ENCODE measurements around the gene YIPF6.
"Not testable (repeated sequence)": the region's sequence is repeated elsewhere in the genome, so short reads cannot be mapped to it uniquely, and the experiment has no call there.

The YIPF6 gene

DNA sequence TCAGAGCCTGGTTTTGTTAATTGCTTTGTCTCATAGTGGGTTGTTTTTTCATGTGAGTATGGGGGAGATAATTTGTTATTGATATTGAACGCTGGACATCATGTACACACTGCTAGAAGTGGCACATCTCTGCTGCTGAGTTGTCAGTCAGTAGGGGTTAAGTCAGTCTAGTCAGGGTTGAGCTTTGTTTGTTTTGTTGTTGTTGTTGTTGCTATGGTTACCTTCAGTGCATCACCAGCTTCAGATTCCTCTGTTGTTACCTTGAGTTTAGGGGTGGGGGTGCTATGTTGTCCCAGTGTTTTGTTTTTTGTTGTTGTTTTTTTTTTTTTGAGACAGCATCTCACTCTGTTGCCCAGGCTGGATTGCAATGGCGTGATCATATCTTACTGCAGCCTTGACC lies 9.9 kb downstream of the YIPF6 start:
- DNase-seq, result no peak

DNA sequence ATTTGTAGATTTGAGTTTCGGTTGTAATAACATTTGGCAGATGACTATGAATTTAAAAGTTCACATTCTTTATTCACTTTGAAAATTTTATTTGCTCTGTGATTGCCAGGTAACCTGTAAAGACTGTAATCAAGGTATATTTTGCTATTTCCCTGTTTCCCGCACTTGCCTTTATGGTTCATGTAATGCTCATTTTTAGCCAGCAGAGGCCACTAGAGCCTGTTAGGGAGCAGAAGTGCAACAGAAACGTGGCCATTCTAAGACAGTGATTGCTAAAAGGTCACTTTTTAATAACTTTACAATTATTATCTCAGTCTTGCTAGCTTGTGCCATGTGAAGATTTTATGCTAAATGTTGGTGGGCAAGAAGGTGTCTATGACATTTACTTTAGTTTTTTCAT lies 12.4 kb downstream of the YIPF6 start:
- DNase-seq, result no peak

DNA sequence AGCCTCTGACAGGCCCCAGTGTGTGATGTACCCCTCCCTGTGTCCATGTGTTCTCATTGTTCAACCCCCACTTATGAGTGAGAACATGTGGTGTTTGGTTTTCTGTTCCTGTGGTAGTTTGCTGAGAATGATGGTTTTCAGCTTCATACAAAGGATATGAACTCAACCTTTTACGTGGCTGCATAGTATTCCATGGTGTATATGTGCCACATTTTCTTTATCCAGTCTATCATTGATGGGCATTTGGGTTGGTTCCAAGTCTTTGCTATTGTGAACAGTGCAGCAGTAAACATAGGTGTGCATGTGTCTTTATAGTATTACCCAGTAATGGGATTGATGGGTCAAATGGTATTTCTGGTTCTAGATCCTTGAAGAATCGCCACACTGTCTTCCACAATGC lies 25.8 kb downstream of the YIPF6 start:
- DNase-seq, result not testable (repeated sequence)

DNA sequence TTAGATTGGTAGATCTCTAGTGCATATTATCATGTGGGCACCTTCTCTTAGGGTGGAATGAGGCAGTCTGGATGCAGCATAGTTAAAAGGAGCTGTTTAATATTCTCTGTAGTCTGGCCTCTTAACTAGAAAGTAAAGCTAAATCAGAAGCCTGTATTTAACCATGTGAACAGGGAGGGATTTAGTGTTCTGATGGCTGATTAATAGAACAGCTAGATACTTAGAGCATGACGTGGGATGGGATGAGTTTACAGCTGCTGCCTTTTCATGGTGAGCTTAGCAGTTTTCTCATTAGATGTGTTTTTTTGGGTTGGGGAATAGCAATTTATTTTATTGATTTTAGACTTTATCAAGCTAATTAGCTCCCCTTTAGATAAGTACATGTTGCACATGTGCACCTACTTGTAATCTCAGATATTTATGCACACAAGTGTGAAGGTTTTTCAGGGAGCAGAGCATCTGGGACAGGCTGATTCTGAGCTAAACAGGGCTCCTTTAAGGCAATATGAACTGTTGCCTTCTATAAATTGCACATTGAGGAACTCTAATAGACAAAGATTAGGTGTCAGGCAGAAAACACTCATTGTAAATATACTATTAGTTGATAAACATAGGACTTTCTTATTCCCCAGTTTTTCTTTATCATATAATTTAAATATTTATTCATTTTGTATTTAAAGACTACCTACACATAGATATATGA lies 34.1 kb downstream of the YIPF6 start:
- DNase-seq, result no peak

DNA sequence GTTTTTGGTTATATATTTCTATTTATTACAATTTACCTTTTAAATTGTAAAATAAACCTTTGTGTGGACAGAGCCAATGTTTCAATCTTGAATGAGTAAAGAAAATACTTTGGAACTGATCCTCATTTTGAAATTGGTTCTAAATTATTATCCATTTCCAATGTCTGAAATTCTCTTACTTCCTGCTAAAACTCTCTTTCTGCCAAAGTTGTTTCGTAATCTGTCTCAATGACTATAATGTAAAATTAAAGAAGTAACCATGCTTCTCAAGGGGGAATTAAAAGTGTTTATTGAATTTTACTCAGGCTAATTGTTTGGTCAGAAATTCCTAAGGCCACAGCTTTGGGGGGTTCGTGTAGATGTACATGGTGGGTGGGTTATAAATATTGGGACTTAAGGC lies 34.8 kb downstream of the YIPF6 start:
- no peak for DNase-seq

DNA sequence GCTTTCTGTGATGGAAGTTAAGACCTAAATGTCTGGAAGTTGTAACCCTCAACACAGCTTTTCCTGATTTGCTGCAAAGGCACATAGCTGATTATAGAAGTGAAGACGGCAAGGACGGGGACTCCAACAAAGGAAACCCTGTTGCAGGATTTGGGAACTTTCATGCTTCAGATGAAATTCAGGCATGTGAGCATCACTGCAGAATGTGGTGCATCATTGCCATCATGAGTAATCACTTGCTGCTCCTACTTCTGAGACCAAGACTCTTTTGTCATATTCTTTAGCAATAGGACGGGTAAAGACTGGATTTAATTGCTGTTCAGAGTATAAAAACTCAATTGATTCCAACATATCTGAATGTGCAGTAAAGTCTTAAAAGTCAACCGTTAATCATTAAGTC lies 35.8 kb downstream of the YIPF6 start:
- DNase-seq, result no peak

DNA sequence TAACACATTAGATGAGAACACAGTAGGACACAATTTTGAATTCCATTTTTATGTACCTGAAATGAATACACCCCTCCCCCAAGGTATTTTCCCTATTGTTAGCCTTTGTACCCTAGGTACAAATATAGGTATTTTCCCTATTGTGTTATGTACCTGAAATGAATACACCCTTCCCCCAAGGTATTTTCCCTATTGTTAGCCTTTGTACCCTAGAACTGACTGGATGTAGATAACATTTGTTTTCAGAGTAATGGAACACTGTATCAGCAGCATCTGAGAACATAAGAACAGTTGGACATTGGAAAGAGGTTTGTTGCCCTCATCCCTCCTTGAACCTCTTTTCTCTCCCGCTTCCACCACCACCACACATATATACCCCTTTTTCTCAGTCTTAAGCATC lies 37.6 kb downstream of the YIPF6 start:
- DNase-seq, result no peak

DNA sequence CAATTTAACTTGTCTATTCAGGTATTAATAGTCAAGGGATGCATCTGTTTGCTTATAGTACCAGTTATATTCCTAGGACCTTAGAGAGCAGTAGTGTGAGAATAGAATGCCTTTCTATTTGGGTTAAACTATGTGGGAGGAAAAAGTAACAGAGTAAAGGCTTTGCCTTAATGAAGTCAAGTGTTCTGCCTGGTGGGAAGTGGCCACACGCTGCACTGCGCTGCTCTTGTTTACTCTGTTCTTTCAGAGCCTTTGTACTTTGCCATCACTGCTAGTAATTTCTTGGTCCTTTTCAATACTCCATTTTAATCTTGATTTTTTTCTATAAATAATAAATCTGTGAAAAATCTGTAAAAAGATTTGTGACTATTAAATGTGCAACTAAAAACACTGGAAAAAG lies 38.0 kb downstream of the YIPF6 start:
- no peak for DNase-seq

DNA sequence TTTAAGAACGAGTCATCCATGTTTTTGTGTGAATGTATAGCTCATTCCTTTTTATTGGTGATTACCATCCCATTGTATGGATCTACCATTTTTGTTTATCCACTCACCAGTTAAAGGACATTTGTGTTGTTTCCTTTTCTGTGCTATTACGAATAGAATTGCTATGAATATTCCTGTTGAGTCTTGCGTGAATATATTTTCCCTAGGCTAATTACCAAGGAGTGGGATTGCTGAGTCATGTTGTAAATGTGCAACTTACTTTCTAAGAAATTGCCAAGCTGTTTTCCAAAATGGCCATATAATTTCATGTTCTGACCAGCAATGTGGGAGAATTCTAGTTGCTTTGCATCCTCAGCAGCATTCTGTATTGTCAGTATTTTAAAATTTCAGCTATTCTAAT lies 51.3 kb downstream of the YIPF6 start:
- DNase-seq, result no peak

DNA sequence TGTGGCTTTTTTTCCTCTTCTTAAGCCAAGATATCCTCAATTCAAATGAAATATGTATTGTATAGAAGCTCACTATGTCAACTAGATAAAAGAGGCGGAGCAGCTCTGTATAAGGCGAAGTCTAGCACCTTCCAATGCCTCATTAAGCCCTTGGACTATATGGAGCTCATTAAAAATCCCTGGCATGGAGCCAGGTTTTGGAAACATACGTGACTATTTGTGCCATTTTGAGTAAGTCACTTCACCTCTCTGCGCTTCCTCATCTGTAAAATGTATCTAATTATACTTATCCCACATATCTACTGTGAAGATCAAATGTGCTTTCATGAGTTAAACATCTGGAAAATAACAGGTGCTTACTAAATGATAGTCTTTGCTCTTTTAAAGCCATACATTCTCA lies 57.2 kb downstream of the YIPF6 start:
- no peak for DNase-seq

DNA sequence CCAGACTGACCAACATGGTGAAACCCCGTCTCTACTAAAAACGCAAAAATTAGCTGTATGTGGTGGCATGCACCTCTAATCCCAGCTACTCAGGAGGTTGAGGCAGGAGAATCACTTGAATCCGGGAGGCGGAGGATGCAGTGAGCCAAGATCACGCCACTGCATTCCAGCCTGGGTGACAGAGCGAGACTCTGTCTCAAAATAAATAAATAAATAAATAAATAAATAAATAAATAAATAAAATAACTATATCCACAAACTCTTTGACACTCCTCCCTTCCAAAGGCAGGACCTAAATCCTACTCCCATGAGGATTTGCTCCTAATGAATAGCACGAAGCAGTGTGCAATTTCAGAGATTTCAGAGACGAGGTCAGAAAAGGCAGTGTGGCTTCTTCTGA lies 58.3 kb downstream of the YIPF6 start:
- not testable (repeated sequence) for DNase-seq

DNA sequence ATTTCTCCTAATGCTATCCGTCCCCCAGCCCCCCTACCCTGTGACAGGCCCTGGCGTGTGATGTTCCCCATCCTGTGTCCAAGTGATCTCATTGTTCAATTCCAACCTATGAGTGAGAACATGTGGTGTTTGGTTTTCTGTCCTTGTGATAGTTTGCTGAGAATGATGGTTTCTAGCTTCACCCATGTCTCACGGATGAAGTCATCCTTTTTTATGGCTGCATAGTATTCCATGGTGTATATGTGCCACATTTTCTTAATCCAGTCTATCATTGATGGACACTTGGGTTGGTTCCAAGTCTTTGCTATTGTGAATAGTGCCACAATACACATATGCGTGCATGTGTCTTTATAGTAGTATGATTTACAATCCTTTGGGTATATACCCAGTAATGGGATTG lies 61.1 kb downstream of the YIPF6 start:
- DNase-seq, result not testable (repeated sequence)

DNA sequence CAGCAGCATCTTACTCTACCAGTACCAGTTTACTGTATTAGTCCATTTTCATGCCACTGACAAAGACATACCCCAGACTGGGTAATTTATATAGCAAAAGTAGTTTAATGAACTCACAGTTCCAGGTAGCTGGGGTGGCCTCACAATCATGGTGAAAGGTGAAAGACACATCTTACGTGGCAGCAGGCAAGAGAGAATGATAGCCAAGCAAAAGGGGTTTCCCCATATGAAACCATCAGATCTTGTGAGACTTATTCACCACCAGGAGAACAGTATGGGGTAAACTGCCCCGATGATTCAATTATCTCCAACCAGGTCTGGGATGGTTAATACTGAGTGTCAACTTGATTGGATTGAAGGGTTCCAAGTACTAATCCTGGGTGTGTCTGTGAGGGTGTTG lies 69.3 kb downstream of the YIPF6 start:
- no peak for DNase-seq

DNA sequence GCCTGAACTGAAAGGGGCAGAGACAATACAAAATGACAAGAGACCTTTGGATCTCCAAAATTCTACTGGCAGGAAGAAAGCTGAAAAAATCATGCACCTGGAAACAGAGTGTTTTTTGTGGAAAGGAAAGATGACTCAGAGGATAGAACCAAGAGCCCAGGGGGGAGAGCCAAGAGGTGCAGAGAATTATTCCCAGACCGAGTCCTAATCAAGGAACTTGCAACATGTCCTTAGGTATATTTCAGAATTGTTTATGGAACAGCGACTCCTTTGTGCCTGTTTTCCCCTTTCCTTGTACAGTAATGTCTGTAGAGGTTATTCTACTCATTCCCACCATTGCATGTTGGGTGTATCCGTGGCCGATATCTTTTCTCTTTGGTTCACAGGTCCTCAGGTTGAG lies 71.7 kb downstream of the YIPF6 start:
- no peak for DNase-seq

DNA sequence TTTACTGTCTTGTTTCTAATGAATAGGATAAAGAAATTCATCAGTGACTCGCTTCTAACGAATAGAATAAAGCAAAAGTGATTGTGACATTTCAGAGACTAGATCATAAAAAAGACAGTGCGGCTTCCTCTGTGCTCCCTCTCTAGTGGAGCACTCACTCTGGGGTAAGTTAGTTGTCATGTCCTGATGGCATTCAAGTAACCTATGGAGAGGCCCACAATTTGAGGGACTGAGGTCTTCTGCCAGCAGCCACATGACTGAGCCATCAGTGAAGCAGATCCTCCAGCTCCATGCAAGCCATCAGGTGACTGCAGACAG lies 72.4 kb downstream of the YIPF6 start:
- no peak for DNase-seq

DNA sequence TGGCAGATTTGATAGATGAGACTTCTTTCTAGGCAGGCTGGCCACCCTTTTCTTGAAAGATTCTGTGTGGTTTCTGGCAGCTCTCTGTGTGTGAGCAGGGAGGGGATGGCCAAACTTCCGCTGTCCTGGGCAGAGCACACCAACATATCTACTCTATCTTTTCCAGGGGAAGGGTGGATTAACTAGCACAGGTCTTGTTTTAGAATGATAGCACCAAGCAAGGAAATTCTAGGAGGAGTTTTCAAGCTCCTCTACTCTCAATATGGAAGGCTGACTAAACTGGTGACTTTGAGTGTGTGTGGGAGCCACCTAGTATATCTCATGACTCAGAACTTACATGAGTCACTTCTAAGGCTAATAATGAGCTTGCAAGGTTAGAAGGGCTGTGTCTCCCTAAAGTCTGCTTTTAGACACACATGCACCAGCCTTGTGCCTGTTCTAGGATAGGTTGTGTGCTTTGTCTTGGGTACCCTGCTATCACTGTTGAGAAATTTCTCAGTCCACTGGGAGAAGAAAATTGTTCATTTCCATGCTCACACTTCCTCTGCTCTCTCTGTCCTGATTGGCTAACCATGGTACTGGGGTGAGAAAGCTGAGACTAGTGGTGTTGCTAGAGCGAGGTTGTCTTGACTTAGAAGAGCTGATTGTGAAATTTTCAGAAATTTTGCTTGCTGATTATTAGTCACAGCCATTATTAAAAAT lies 72.9 kb downstream of the YIPF6 start:
- no peak for DNase-seq

DNA sequence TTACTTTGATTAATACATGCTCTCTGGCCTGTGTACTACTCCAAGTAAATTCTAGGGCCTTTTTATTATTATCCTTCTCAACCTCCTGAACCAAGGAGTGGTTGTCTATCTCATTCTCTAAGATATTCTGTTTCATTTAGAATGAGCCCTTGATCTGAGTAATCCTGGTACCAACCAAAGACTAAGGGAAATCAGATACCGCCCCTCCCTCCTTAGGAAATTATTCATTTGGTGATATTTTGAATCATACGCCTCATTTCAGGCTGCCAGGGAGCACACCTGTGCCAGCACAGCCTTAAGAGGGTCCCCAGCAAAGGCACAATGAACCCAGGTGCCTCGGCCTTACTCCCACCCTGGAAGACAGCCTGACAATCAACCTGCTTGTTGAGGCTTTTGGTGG lies 75.4 kb downstream of the YIPF6 start:
- no peak for DNase-seq

DNA sequence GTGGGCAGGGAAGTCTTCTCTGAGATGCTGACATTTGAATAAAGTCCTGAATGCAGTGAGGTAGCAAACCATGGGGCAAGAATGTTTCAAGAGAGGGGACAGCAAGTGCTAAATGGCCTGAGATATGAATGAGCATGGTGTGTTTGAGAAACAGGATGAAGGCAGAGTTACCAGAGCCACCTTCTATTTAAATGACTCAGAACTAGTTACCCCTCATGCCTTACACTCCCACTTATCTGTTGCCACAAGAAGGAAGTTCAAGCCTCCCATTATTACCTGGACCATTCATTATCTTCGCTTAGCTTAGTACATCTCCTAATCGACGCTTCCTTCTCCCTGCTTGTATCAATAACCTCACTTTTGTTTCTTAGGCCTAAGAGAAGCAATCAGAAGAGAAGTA lies 81.0 kb downstream of the YIPF6 start:
- DNase-seq, result no peak

DNA sequence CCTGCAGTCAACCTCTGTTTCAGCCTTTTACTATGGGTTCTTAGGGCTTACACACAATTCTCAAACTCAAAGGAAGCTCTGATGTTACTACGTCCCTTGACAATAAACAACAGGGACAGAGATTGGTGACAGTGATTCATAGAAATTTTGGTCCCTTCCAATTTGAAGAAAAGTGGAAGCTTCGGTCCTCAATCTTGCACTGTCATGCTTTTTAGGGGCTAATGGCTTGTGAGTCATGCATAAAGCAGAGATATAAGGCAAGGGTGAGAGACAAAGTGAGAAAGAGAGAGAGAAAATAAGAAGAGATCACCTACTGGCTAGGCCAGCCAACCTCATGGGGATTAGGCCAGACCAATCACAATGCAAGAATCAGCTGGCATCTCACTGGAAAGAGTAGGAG lies 85.4 kb downstream of the YIPF6 start:
- no peak for DNase-seq
